ENCODE measurements around the gene COMMD6.
A peak's percentile ranks its signal among the peaks of the same experiment; 100 is the strongest.

COMMD6 gene

DNA sequence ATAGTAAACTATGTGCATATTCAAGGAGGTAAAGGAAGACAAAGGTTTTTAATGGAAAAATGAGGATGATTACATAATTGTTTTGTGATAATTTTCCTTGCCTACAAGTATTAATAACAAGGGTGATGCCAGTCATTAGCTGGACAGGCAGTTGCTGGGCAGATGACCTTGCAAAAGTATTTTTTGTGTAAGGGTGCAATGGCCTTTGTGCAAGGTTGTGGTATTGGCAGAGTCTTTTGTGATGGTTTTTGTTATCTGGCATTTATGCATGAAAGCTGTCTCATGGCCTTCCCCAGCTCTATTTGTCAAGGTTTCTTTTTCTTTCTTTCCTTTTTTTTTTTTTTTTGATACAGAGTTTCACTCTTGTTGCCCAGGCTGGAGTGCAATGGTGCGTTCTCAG lies 4.3 kb upstream of the COMMD6 start:
- H3K27me3 Mint-ChIP-seq (ENCODE audit: low read depth, poor library complexity) = no peaks in the 10 kb centered on the region
- H3K4me3 Mint-ChIP-seq = no peak overlapping the region
- H3K4me1 Mint-ChIP-seq = peaks cover 8% of the 10 kb centered on the region
- TF ChIP-seq, protein P1, sequence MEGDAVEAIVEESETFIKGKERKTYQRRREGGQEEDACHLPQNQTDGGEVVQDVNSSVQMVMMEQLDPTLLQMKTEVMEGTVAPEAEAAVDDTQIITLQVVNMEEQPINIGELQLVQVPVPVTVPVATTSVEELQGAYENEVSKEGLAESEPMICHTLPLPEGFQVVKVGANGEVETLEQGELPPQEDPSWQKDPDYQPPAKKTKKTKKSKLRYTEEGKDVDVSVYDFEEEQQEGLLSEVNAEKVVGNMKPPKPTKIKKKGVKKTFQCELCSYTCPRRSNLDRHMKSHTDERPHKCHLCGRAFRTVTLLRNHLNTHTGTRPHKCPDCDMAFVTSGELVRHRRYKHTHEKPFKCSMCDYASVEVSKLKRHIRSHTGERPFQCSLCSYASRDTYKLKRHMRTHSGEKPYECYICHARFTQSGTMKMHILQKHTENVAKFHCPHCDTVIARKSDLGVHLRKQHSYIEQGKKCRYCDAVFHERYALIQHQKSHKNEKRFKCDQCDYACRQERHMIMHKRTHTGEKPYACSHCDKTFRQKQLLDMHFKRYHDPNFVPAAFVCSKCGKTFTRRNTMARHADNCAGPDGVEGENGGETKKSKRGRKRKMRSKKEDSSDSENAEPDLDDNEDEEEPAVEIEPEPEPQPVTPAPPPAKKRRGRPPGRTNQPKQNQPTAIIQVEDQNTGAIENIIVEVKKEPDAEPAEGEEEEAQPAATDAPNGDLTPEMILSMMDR (IDR thresholded peaks at IDR 0.05) = no peak
- no peak overlapping the region for H3K27ac Mint-ChIP-seq
- H3K36me3 Mint-ChIP-seq (ENCODE audit: low read depth) = peaks cover 5% of the 10 kb centered on the region
- no peak for DNase-seq
- H3K9me3 Mint-ChIP-seq = peaks cover 4% of the 10 kb centered on the region

DNA sequence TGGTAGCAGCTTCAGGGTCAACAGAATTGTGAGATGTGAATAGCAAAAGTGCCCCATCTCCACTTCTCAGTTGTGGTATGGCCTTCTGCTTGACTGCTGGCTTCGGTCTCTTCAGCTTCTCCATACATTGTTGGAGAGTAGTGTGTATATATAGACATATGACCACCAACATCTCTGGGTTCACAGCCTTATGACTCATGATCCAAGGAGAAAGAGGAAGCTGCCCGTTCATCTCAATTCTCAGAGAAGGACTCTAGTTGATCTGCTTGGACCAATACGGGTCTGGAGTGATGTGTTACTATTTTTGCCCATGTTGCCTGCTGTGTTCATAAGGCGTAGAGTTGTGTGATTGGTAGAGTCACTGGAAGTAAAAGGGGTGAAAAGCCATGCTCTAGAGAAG lies 3.6 kb upstream of the COMMD6 start:
- H3K27ac Mint-ChIP-seq = no peak overlapping the region
- peaks cover 15% of the 10 kb centered on the region for H3K4me1 Mint-ChIP-seq
- no peak overlapping the region for H3K4me3 Mint-ChIP-seq
- peaks cover 4% of the 10 kb centered on the region for H3K9me3 Mint-ChIP-seq
- peaks cover 8% of the 10 kb centered on the region for H3K36me3 Mint-ChIP-seq (ENCODE audit: low read depth)
- H3K27me3 Mint-ChIP-seq (ENCODE audit: low read depth, poor library complexity) = no peaks in the 10 kb centered on the region
- no peak for DNase-seq
- TF ChIP-seq, protein P1 (IDR thresholded peaks at IDR 0.05) = no peak

DNA sequence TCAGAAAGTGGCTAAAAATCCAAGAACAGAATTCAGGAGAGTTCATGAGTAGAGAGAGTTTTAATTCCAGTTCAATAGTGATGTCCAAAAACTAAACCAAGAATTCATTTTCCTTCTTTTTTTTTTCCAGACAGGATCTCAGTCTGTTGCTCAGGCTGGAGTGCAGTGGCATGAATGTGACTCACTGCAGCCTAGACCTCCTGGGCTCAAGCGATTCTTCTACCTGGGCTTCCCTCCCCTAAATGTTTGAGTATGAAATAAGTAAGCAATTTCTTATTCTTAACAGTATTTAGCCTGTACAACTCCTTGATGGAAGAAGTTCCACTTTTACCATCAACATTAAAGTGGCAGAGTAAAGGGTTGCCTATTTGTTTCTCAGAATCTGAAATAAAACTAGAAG lies 3.8 kb downstream of the COMMD6 start:
- no peak for DNase-seq
- Mint-ChIP-seq H3K36me3 (ENCODE audit: low read depth) (peaks cover 59% of the 10 kb centered on the region), H3K9me3 (peaks cover 7% of the 10 kb centered on the region), H3K4me3 (no peak overlapping the region), H3K4me1 (peaks cover 33% of the 10 kb centered on the region), H3K27ac (peak overlapping the region; percentile 24), H3K27me3 (ENCODE audit: low read depth, poor library complexity) (no peaks in the 10 kb centered on the region)
- TF ChIP-seq, protein P1 (IDR thresholded peaks at IDR 0.05) = no peak

DNA sequence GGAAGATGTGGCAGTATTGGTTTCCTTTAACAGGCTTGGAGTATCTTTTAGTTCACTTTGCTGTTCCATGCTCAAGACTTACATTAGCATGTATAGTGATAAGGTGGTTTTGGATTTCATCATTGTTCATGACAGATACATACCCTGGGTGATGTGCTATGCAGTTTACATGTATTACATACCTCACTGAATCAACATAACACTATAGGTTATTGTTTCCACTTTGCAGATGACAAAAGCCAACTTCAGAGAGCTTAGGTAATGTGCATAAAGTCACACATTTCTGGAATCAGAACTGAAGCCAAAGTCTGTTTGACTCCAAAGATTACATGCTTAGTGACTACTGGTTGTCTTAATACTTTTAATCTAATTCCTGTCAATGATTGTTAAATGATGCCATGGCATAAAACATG lies 7.1 kb downstream of the COMMD6 start:
- Mint-ChIP-seq H3K27me3 (ENCODE audit: low read depth, poor library complexity) (no peaks in the 10 kb centered on the region), H3K4me3 (no peak overlapping the region), H3K27ac (no peak overlapping the region), H3K4me1 (peaks cover 16% of the 10 kb centered on the region), H3K36me3 (ENCODE audit: low read depth) (peaks cover 80% of the 10 kb centered on the region), H3K9me3 (peaks cover 6% of the 10 kb centered on the region)
- no peak for DNase-seq
- TF ChIP-seq, protein P1 (IDR thresholded peaks at IDR 0.05) = no peak

DNA sequence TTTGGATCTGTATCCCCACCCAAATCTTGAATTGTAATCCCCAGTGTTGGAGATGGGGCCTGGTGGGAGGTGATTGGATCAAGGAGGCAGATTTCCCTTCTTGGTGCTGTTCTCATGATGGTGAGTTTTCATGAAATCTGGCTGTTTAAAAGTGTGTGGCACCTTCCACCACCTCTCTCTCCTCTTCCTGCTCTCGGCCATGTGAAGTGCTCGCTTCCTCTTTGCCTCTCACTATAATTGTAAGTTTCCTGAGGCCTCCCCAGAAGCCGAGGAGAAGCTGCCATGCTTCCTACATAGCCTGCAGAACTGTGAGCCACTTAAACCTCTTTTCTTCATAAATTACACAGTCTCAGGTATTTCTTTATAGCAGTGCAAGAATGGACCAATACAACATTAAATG lies 15.7 kb downstream of the COMMD6 start:
- Mint-ChIP-seq H3K36me3 (ENCODE audit: low read depth) (peaks cover 15% of the 10 kb centered on the region), H3K27ac (no peak overlapping the region), H3K4me3 (no peak overlapping the region), H3K4me1 (no peaks in the 10 kb centered on the region), H3K27me3 (ENCODE audit: low read depth, poor library complexity) (no peaks in the 10 kb centered on the region), H3K9me3 (peaks cover 24% of the 10 kb centered on the region)
- no peak for DNase-seq
- TF ChIP-seq, protein P1 (IDR thresholded peaks at IDR 0.05) = no peak

DNA sequence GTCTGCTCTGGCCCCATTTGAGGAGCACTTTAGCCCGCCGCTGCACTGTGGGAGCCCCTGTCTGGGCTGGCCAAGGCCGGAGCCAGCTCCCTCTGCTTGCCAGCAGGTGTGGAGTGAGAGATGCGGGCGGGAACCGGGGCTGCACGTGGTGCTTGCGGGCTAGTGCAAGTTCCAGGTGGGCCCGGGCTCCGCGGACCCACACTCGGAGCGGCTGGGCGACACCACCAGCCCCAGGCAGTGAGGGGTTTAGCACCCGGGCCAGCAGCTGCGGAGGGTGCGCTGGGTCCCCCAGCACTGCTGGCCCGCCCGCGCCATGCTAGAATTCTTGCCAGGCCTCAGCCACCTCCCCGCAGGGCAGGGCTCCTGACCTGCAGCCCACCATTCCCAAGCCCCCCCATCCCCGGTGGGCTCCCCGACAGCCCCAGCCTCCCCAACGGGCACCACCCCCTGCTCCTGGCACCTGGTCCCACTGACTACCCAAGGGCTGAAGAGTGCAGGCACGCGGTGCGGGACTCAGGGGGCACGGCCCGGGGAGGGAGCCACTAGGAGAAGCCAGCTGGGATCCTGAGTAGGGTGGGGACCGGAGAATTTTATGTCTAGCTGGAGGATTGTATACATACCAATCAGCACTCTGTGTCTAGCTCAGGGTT lies 19.1 kb downstream of the COMMD6 start:
- H3K4me3 Mint-ChIP-seq = no peak overlapping the region
- no peaks in the 10 kb centered on the region for H3K36me3 Mint-ChIP-seq (ENCODE audit: low read depth)
- H3K9me3 Mint-ChIP-seq = peaks cover 24% of the 10 kb centered on the region
- no peaks in the 10 kb centered on the region for H3K4me1 Mint-ChIP-seq
- no peak for DNase-seq
- no peaks in the 10 kb centered on the region for H3K27me3 Mint-ChIP-seq (ENCODE audit: low read depth, poor library complexity)
- TF ChIP-seq, protein P1 (IDR thresholded peaks at IDR 0.05) = no peak
- H3K27ac Mint-ChIP-seq = no peak overlapping the region
